ENCODE data around the gene AMN1.
"Not testable (repeated sequence)": the region's sequence is repeated elsewhere in the genome, so short reads cannot be mapped to it uniquely, and the experiment has no call there.

AMN1 gene

DNA sequence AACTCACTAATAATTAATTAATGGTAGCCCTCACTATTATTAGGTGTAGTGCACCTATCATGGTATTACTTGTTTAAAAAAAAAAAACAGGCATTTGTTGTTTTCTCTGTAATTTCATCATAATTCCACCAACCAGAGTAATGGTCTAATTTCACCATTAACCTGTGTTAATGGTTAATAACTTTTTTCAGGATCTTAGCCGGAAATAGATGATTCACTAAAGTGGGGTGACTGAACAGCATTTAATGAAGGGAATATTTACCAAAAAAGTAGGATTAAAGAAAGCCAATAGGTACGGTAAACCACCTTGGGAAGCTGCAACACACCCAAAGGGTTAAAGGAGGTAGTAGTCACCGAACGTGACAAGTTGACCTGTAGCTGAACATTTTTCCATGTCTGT, 56.3 kb downstream of the AMN1 start:
- no peak for DNase-seq

DNA sequence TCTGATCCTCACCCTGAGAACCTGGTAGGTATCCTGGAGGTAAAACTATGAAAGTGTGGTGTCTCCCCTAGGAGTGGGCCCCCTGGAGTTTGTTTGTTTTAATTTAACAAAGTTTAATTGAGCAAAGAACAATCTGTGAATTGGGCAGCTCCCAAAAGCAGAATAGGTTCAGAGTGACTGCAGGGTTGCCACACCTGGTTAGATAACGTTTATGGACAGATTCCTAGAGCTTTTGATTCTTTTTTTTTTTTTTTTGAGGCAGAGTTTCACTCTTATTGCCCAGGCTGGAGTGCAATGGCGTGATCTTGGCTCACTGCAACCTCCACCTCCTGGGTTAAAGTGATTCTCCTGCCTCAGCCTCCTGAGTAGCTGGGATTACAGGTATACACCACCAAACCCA, 59.2 kb downstream of the AMN1 start:
- DNase-seq, result not testable (repeated sequence)

DNA sequence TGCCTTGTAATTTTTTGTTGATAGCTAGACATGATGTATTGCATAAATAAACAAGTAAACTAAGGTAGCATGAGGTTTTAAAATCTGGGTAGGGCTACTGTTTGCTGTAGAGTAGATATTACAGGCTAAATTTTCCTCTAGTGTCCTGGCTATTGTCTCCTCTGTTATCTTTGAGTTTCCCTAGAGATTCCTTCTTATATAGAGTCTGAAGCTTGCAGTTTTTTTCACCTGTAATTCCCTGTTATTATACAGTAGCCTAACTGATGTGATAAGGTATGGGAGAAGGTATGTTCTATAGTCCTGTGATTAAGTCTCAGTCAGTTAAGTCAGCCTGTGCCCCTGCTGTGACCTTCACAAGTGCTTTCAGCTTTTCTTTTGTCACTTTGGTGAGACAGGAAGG, 59.8 kb downstream of the AMN1 start:
- DNase-seq, result no peak

DNA sequence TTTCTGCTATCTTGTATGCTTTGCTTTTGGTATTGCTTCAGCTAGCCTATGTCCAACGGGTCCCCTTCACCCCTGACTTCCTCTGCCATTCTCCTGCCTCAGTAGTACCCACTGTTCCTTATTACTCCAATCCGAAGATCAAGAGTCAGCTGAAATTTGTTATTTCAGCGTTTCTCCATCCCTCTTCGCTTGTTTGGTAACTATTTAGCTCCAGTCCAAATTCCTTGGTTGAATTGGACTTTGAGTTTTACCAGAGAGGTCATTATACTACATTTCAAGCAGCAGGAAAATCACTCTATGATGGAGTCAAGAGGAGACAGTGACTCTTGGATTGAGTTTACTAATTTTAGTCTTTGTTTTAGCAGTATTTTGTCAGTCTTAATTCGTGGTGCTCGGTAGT, 64.8 kb downstream of the AMN1 start:
- no peak for DNase-seq

DNA sequence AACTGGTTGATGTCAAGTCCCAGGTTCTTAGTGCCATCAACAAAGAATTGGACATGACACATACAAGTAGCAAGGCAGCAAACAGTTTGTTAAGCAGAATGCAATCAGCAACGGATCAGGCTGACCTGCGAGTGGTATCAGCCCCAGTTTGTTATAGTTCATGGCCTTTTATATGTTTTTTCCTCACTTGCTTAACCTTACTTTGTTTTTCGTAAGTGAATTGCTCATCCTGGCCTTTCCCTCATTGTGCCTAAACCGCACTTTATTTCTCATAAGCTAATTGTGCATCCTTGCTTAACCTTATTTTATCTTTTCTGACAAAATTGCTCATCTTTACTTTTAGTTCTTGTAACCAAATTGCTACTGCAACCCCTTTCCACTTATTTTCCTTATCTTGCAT, 65.2 kb downstream of the AMN1 start:
- no peak for DNase-seq

DNA sequence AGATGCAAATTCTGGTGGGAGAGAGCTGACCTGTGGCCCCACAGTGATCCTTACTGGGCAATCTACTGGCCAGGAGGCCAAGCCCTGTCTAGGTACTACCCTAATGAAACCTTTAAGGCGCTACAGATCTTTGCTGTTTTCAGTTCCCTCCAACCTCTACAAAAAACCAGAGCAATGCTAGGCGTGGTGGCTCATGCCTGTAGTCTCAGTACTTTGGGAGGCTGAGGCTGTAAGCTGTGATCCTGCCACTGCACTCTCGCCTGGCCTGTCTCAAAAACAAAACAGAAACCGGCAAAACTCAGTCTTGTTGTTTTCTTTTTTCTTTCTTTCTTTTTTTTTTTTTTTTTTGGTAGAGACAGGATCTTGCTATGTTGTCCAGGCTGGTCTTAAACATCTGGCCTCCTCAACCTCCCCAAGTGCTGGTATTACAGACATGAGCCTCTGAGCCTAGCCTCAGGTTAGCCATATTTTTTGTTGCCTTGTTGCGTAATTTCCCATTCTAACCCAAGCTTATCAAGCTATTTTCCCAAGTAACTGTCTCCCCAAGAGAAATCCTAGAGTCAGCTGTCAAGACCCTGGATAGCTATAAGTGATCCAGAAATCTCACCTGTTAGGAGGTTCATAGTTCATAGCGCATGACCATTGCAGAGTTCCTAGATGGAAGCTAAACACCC, 66.5 kb downstream of the AMN1 start:
- DNase-seq, result no peak

DNA sequence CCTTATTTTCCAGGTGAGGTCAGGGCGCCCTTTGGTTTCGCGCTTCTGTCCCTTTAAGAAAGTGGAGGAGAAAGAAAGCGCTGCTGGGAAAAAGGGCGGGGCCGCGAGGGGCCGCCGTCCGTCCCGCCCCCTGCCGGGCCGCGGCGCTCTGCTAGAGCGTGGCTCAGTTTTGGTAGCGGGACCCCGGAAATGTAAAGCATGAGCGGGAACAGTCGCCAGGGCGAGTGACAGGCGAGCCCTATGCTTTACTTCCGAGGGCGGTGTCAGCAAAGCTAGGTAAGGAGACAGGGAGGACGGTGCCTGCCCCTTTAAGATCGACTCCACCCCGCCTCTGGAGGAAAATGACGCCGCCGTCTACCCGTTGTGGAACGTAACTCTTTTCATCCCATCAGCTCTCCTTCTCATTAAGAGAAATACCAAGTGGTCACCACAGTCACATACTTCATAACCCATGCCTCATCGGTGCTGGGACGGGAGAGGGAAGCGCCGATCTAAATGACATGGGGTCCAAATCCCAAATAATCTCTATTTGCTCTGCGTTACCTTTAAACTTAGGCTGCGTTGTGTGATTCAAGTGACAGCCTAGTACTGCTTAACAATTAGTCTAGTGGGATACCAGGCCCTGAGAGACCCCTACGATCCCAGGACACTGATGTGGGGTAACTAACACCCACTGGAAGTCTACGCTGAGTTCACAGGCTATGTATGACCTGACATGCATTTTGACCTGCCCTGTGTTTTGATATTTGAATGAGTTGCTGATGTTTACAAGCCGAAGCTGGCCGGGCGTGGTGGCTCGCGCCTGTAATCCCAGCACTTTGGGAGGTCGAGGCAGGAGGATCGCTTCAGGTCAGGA, 69.5 kb downstream of the AMN1 start, which contains the start of gene ETFBKMT:
ETFBKMT (plus strand) TSS at position 602 of the 856 bp plus-strand sequence. CDS start 2,266 bp downstream, outside the sequence.
- peak; percentile 89 to 97 for DNase-seq

DNA sequence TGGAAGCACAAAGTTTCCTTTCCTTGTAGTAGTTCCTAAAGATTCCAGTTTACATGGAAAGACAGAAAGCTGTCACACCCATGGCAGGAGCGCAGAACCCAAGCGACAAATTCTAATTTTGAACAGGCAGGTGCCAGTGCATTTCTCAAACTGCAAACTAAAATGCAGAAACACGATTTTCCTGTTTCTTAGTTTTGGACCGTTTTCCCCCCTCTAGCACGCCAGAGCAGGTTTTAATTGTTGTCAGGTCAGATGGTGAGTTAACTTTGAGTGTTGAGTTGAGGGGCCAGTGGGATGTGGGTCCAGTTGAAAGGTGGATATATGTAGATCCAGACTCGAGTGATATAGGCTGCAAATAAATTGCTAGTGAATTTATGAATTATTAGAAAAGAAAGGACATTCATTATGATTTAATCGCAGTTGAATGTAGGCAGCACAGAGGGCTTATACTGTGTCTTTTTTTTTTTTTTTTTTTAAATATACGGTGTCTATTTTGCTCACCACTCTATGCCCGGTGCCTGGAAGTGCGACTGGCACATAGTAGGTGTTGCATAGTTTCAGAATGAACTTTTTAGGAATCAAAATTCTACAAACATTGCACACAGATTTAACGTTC, 70.2 kb downstream of the AMN1 start:
- DNase-seq, result no peak

DNA sequence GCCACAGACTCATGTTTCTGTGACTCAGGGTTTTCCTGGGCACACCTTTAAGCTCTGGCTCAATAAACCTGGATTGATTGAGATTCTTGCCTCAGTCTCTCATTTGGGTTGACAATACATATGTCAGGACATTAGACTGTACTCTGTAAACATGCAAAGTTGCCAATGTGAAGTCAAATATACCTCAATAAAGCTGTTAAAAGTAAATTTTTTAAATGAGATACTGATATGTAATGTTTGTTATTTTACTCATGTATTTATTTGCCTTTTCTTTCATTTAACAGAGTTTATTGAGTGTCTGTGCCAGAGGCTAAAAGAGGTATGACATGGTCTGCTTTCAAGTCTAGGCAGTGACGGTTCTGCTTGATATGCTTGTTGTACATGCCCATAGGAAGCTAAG, 73.0 kb downstream of the AMN1 start:
- no peak for DNase-seq

DNA sequence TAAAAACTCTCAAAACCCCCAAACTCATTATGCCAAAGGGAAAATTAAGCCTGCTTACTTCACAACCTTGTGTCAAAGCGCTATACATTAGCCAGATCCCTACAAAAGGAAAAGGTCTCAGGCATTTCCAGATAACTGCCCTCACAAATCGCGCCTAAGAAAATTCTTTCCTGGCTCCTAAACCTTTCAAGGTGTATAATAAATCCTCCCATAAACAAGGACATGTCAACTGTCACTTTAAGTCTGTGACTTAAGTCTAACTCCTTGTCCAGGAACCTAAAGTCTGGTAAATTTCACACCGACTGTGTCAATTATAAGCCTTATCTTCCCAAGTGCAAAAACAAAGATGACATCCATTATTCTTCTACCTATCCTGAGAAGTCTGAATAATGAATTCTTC, 73.6 kb downstream of the AMN1 start:
- no peak for DNase-seq

DNA sequence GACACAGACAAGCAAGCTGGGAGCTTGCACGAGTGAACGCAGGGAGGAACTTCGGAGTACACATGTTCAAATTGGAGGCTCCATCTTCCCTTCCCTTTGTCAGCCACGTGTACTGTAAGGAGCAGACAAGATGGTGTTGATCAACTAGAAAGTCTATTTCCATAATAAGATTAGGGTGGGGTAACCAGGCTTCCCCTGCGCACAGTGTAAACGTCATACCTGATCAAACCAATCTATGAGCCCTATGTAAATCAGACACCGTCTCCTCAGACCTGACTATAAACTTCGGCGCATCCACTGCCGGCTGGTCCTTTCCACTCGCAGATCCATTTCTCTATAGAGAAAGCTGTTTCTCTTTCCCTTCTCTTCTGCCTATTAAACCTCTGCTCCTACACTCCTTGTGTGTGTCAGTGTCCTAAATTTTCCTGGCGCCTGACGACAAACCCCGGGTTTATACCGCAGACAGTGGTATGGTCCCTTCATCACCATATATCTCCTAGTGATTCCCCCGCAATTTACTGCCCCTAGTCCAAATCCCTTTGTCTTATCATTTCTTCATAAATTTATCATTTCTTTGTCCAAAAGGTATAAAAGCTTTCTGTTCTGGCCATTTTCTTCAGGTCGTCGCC, 76.8 kb downstream of the AMN1 start:
- peak; percentile 87 to 88 for DNase-seq

DNA sequence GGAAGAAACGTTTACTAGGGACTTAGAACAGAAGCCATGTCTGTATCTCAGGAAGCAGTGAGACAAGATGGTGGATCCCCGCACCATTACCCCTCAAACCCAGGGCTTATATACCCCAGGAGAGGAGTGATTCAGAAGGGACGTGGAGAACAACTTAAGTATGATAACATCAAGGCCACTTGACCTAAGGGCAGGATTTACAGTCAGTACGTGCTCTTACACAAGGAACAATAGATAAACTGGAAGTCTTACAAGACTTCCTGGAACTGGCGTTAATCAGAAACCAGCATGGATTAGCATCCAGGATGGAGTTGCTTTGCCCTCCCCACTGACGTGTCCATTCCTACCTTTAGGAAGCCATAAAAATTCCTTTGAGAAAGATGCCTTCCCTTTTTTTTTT, 77.9 kb downstream of the AMN1 start:
- no peak for DNase-seq

DNA sequence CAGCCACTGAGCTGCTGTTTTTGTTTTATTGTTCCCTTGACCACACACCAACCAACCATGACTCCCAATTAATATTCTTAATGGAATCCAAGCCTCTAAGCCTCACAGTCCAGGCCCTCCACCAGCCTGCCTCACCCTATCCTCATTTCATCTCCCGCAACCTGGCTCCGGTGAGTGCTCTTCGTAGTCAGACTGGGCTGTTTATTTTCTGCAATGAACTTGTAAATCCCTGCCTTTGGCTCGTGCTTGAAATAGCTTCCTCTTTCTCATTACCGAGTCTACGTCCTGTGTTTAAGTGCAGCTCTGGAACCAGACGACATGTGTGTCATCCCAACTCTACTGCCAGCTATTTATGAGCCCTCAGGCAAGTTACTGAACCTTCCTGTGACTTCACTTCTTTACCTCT, 81.7 kb downstream of the AMN1 start:
- no peak for DNase-seq

DNA sequence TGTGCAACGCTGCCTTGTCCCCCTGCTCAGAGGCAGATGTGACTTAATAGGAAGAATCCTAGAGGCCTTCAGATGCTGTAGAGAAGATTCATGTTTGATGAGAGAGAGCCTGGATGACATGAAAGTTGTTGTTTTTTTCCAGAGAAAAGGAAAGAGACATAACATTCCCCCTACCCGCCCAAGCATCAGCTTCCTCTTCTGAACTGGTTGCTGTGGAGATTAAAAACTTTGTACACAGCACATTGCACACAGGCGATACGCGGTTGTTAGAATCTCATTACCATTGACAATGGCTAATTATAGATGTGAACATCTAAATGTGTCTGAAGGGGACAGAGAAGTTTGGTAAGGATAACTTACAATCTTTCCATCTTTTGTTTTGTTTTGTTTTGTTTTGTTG, 82.9 kb downstream of the AMN1 start:
- DNase-seq, result no peak

DNA sequence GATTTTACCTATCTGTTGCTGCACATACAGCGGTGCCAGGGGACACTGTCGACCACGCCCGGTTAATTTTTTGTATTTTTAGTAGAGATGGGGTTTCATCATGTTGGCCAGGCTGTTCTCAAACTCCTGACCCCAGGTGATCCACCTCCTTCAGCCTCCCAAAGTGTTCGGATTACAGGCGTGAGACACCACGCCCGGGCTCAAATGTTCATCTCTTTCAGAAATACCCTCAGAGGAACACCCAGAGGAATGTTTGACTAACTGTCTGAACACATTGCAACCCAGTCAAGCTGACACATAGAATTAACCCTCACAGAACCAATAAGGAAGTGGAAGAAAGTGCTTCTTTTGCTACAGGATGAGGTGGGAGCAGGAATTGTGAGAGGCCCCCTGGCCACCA, 84.3 kb downstream of the AMN1 start:
- no peak for DNase-seq

DNA sequence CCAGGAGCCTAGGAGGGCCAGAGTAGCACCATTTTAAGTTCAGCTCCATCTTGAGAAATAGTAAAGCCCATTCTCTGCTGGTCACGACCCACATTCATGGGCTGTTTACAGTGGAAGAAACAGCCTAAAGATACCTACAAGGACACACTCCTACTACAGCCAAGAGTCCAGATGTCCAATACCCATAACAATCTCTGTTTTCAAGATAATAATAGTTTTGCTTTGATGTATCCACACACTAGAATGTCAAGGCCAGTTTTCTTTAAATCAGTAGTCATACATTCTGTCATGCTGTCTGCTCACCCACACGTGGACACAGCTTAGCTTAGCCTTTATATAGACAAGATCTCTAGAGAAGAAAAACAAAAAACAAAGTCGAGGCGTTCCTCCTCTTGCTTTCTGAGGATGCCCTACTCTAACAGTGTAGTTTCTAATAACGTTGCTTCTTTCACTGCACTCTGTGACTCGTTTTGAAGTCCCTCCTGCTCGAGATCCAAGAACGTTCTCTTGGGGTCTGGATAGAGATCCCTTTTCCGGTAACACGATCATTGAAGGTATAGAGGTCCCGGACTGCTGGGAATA, 87.2 kb downstream of the AMN1 start:
- no peak for DNase-seq

DNA sequence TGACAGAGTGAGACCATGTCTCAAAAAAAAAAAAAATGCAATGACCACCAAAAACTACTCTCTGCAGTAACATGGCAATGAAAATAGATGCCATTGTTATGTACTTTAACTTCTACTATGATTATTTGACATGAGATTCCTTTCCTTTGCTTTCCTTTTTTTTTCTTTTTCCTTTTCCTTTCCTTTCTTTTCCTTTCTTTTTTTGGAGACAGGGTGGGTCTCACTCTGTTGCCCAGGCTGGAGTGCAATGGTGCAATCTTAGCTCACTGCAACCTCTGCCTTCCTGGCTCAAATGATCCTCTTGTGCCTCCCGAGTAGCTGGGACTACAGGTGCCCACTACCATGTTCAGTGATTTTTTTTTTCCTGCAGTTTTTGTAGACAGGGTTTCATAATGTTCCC, 94.2 kb downstream of the AMN1 start:
- no peak for DNase-seq

DNA sequence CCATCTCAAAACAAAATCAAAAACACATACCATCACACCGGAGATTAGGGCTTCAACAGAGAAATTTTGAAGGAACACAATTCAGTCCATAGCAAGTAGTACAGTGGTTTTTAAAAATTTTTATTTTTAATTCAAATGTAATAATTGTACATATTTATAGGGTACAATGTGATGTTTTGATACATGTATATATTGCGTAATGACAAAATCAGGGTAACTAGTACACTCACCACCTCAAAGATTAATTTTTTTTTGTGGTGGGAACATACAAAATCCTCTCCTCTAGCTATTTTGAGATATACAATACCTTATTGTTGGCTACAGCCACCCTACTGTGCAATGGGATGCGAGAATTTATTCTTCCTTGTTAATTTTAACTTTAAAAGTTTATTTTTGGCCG, 95.4 kb downstream of the AMN1 start:
- no peak for DNase-seq

DNA sequence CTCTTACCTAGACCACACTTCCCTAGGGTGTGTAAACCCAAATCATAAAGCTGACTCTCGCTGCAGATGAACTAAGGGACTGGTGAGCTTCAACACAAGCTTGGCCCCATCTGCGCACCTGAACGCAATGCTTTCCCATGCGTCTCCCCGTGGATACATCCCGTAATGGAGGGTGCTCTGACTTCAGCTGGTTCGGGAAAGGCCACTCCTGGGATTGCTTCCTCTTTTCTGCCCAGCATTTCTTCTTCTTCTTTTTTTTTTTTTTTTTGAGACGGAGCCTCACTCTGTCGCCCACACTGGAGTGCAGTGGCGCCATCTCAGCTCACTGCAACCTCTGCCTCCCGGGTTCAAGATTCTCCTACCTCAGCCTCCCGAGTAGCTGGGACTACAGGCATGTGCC, 97.0 kb downstream of the AMN1 start:
- DNase-seq, result no peak

DNA sequence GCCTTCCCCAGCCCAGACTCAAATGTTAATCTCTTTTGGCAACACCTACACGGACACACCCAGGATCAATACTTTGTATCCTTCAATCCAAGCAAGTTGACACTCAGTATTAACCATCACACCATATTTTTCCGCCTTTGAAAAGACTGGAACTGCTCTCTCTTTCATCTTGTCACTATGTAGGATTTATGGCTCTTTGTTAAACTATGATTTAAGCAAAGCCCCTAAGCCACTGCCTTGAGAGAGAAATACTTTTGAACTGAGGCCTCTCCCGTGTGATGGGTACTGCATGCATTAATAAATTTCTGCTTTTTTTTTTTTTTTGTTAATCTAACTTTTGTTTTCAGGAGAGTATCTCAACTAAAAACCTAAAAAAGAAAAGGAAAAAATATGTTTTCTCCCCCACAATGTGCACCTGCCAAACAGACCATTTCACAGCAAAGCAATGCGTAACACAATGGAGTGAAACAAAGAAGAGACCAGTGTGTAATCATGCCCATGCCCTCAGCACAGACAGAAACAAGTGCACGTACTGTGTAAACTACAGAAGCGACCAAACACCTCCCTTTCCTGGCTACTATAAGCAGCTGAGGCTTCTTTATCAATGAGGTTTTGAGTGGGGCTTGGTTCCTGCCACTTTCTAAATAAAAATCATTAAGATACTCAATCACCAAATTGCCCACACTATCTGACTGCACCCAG, 97.6 kb downstream of the AMN1 start:
- DNase-seq, result no peak

DNA sequence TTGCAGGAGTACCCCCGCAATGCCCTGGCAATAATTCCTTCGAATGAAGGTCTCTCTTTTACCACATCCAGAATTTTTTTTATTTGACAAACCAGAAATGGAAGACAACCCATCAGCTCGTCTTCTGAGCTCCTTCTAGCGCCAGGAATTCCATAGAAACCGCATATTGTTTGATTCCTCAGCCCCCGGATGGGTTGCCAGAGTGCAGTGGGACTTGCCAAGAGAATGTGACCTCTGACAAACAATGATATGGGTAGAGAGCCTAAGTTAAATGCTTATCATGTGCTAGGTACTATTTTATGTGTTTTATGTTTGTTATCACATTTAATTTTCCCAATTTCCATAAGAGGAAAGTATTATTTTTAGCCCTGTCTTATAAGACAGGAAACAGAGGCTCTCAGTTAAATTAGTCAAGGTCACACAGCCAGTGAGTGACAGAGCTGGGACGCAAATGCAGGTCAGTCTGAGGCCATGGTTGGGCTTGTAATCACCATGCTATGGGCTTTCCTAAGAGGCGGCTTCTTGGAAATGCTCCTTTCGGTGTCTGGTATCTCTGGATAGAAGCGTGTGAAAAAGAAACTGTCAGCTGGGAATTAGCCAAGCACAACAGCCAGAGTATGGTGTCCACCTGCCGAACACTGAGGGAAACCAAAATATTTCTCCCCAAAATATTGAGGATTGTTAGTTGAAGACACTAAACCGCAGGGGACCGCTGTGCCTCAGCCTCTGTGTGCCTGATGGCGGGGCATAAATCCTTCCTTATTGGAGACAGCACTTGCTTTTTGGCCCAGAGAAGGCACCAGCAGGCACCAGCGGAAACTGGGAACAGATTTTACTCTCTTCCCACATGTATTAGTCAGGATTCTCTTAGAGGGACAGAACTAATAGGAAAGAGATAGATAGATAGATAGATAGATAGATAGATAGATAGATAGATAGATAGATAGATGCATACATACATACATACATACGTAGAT, 98.8 kb downstream of the AMN1 start:
- no peak for DNase-seq

Data from NCI-H1930 (cell line).